ENCODE results near the gene ZAR1. TPM values are rescaled to one million over a fixed set of nuclear protein-coding genes. Genes with fewer than 3 reads are reported as not detected.

ZAR1 gene
- total RNA-seq, 1 experiment from 2014 or later, result not detected

DNA sequence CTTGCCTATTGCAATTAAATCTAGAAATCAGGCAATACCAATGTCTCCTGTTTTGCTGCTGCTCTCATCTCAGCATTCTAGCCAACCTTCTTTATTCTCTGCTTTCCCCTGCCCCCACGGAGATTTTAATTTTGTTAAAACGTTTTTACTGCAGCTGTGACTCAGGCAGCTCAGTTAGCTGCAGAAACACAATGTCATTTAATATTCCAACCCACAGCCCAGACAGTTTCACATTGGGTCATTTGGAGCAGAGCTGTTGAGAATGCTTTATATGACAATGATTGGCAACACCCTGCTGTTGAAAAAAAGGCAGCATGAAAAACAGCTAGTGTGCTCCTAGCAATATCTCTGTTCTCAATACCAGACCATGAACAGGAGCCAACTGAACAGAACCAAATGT lies 19.5 kb upstream of the ZAR1 start:
- Histone ChIP-seq H3K36me3 (ENCODE audit: insufficient read depth, low read length, poor library complexity, severe bottlenecking) (no peaks in the 10 kb centered on the region), H3K4me1 (ENCODE audit: insufficient read depth, low read length, poor library complexity, severe bottlenecking) (peaks cover 33% of the 10 kb centered on the region), H3K27ac (ENCODE audit: low read depth, low read length, poor library complexity, severe bottlenecking) (no peak overlapping the region), H3K9me3 (ENCODE audit: low read depth, low read length, poor library complexity, severe bottlenecking) (no peaks in the 10 kb centered on the region), H3K27me3 (replicated peaks; ENCODE audit: insufficient read depth, low read depth, low read length, poor library complexity) (no peaks in the 10 kb centered on the region), H3K4me3 (ENCODE audit: low read depth, low read length, poor library complexity, severe bottlenecking) (no peak overlapping the region)
- no peak for TF ChIP-seq EZH2 (IDR thresholded peaks at IDR 0.05; ENCODE audit: borderline replicate concordance, low read depth, low read length, poor library complexity, severe bottlenecking)
- TF ChIP-seq CTCF (conservative IDR thresholded peaks at IDR 0.05; ENCODE audit: low read depth, low read length), result no peak
- CTCF ChIA-PET, result no interaction called here
- DNase-seq (ENCODE audit: low spot score), result peak; percentile 78
- intact Hi-C loops (cut with micrococcal nuclease; ENCODE audit: unreplicated experiment), result no loop called here
- BruUV-seq (replicated peaks), result no TSS peak
- POLR2A ChIA-PET (ENCODE audit: low non-redundant PET), result no interaction called here

DNA sequence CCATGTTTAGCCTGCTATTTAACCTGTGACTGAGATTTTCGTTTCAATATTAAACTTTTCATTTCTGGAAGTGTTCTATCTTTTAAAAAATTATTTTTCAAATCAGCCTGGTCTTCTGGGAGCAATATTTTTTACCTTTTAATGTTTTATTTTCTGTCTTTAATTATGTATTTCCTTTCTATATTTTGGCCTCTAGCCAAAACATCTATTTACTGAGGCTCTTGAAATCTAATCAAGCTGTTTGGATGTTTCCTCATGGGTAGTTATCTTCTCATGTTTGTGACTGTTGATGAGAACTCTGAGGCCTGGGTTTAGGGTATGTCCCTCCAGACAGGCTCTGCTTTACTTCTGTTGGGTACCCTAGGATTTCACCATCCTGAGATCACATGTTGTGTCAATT lies 17.3 kb upstream of the ZAR1 start:
- peaks cover 17% of the 10 kb centered on the region for H3K4me1 ChIP-seq (ENCODE audit: insufficient read depth, low read length, poor library complexity, severe bottlenecking)
- ChIA-PET POLR2A (ENCODE audit: low non-redundant PET) (no interaction called here), CTCF (no interaction called here)
- H3K27ac ChIP-seq (ENCODE audit: low read depth, low read length, poor library complexity, severe bottlenecking), result no peak overlapping the region
- no peak for TF ChIP-seq CTCF (conservative IDR thresholded peaks at IDR 0.05; ENCODE audit: low read depth, low read length)
- no peak for TF ChIP-seq EZH2 (IDR thresholded peaks at IDR 0.05; ENCODE audit: borderline replicate concordance, low read depth, low read length, poor library complexity, severe bottlenecking)
- DNase-seq (ENCODE audit: low spot score), result no peak
- intact Hi-C loops (cut with micrococcal nuclease; ENCODE audit: unreplicated experiment), result no loop called here
- BruUV-seq (replicated peaks), result no TSS peak
- no peaks in the 10 kb centered on the region for H3K36me3 ChIP-seq (ENCODE audit: insufficient read depth, low read length, poor library complexity, severe bottlenecking)
- H3K27me3 ChIP-seq (replicated peaks; ENCODE audit: insufficient read depth, low read depth, low read length, poor library complexity), result no peaks in the 10 kb centered on the region
- no peak overlapping the region for H3K4me3 ChIP-seq (ENCODE audit: low read depth, low read length, poor library complexity, severe bottlenecking)
- H3K9me3 ChIP-seq (ENCODE audit: low read depth, low read length, poor library complexity, severe bottlenecking), result no peaks in the 10 kb centered on the region

DNA sequence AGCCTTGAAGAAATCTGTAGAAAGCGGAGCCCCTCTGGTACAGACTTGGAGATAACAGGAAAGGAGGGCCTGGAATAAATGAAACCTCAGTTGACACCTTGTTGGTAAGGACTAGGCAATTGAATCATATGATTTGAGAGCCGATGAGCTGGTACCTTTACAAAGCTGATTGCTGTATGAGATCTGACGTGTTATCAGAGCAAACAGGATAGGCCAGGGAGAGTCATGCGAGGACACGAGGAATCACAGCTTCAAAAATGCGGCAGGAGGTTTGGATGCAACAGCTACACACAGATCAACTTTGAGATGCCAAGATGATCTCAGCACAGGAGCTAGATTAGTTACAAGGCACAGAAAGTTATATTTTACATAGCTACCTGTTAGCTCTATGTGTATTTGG lies 14.3 kb upstream of the ZAR1 start:
- TF ChIP-seq CTCF (conservative IDR thresholded peaks at IDR 0.05; ENCODE audit: low read depth, low read length) (no peak), EZH2 (IDR thresholded peaks at IDR 0.05; ENCODE audit: borderline replicate concordance, low read depth, low read length, poor library complexity, severe bottlenecking) (no peak)
- no TSS peak for BruUV-seq (replicated peaks)
- POLR2A ChIA-PET (ENCODE audit: low non-redundant PET), result no interaction called here
- Histone ChIP-seq H3K4me1 (ENCODE audit: insufficient read depth, low read length, poor library complexity, severe bottlenecking) (peaks cover 5% of the 10 kb centered on the region), H3K27me3 (replicated peaks; ENCODE audit: insufficient read depth, low read depth, low read length, poor library complexity) (no peaks in the 10 kb centered on the region), H3K36me3 (ENCODE audit: insufficient read depth, low read length, poor library complexity, severe bottlenecking) (no peaks in the 10 kb centered on the region), H3K4me3 (ENCODE audit: low read depth, low read length, poor library complexity, severe bottlenecking) (no peak overlapping the region), H3K27ac (ENCODE audit: low read depth, low read length, poor library complexity, severe bottlenecking) (no peak overlapping the region), H3K9me3 (ENCODE audit: low read depth, low read length, poor library complexity, severe bottlenecking) (no peaks in the 10 kb centered on the region)
- no peak for DNase-seq (ENCODE audit: low spot score)
- intact Hi-C loops (cut with micrococcal nuclease; ENCODE audit: unreplicated experiment), result no loop called here
- CTCF ChIA-PET, result no interaction called here
